Measurements from ENCODE around the gene CBX5.

- no peak for TF ChIP-seq CTCF (IDR thresholded peaks at IDR 0.05)
- TF ChIP-seq POLR2A (IDR thresholded peaks at IDR 0.05), result no peak
Observed at GRCh38 chr12:54272214-54272613, 7.7 kb downstream of the CBX5 start.

Data from ovary (tissue), 3 donors.